K562 (cell line): ENCODE measurements around the gene ZNF23. TPM values are rescaled to one million over a fixed set of nuclear protein-coding genes. Genes with fewer than 3 reads are reported as not detected.

Experiments used
- ATAC-seq: fragments of 200-7000 bp; cut with Tn5 transposase; 3 replicates; pipeline ENCODE4 v1.9.1; 2020; ENCODE audit warnings: moderate library complexity
- BruUV-seq: library from RNA; stranded (reverse); fragments of 400-500 nt; replicated peaks from 2 replicates; lab custom pipeline; 2021; lab: Mats Ljungman, UMichigan
- CTCF ChIA-PET: fragments of 300-600 bp; formaldehyde crosslinking; extraction: SDS; loops from one replicate; lab custom pipeline; 2021; ENCODE audit warnings: low intra/inter-chr PET ratio; lab: Yijun Ruan, JAX
- POLR2A ChIA-PET: fragments of 300-600, 350-650 bp; sonication (Branson Sonifier 250); formaldehyde crosslinking; extraction: SDS; loops from one replicate; lab custom pipeline; 2021; ENCODE audit warnings: antibody characterized with exemption, inconsistent platforms; lab: Yijun Ruan, JAX
- DNase-seq, 4 experiments: peaks; one replicate each; pipeline versions ENCODE4 v3.0.0 to v3.0.0-alpha.2; 2011 to 2018; ENCODE audit warnings: low spot score in 3 of 4, mixed read lengths in 3 of 4; ENCODE audit errors: extremely low read depth in 1 of 4
- FAIRE-seq: peaks from 2 replicates; lab custom pipeline; 2011; peaks lifted over from hg19 to GRCh38; lab: Jason Lieb, UNC
- H2AFZ ChIP-seq: 2 replicates; pipeline ENCODE4 v1.6.0; 2011; ENCODE audit warnings: low read depth, low read length, control low read depth, inconsistent platforms
- H3K27ac ChIP-seq: fragments of 200-600 bp; 3 replicates; pipeline ENCODE4 v1.8.0; 2011; ENCODE audit warnings: low read depth, mild to moderate bottlenecking, control low read depth, inconsistent platforms, low read length, moderate library complexity, mixed read lengths; ENCODE audit errors: extremely low read depth
- H3K27me3 ChIP-seq, 2 experiments: fragments of 300-600 bp in 1 of 2; 2 replicates in 1 of 2; 3 replicates in 1 of 2; pipeline versions ENCODE4 v1.6.0 to v1.8.0; 2011; ENCODE audit warnings: inconsistent platforms in 2 of 2, low read length in 2 of 2, mild to moderate bottlenecking in 1 of 2, mixed read lengths in 1 of 2, moderate library complexity in 1 of 2; ENCODE audit not compliant: control insufficient read depth in 2 of 2, insufficient read depth in 2 of 2
- H3K36me3 ChIP-seq: fragments of 300-600 bp; 3 replicates; pipeline ENCODE4 v1.8.0; 2011; ENCODE audit warnings: mild to moderate bottlenecking, low read length, inconsistent platforms; ENCODE audit not compliant: control insufficient read depth, insufficient read depth
- H3K4me1 ChIP-seq, 2 experiments: fragments of 200-600 bp in 1 of 2; replicated peaks in 1 of 2; 2 replicates in 1 of 2; 3 replicates in 1 of 2; pipeline versions ENCODE4 v1.5.1 to v1.8.0; 2011; ENCODE audit warnings: inconsistent platforms in 2 of 2, low read length in 2 of 2, mild to moderate bottlenecking in 1 of 2, mixed read lengths in 1 of 2, moderate library complexity in 1 of 2; ENCODE audit not compliant: control insufficient read depth in 2 of 2, insufficient read depth in 2 of 2
- H3K4me2 ChIP-seq: 2 replicates; pipeline ENCODE4 v1.6.1; 2011; ENCODE audit warnings: low read length, control low read depth, inconsistent platforms, mixed read lengths; ENCODE audit not compliant: insufficient read depth
- H3K4me3 ChIP-seq: fragments of 200-600 bp; sonication (generic), shearing (Covaris generic); 2 replicates; pipeline ENCODE4 v1.5.1; 2016; ENCODE audit warnings: control low read depth, inconsistent platforms
- H3K79me2 ChIP-seq: fragments of 200-600 bp; 3 replicates; pipeline ENCODE4 v1.8.0; 2011; ENCODE audit warnings: low read length, inconsistent platforms; ENCODE audit not compliant: control insufficient read depth, insufficient read depth
- H3K9ac ChIP-seq, 2 experiments: 2 replicates each; pipeline versions ENCODE4 v1.6.0 to v1.6.1; 2011; ENCODE audit warnings: low read depth in 2 of 2, low read length in 2 of 2, control low read depth in 1 of 2, inconsistent platforms in 1 of 2, mild to moderate bottlenecking in 1 of 2, mixed read lengths in 1 of 2; ENCODE audit not compliant: insufficient read depth in 1 of 2
- H3K9me1 ChIP-seq: one replicate; pipeline ENCODE4 v1.6.0; 2011; ENCODE audit warnings: inconsistent platforms, mild to moderate bottlenecking, low read length, moderate library complexity; ENCODE audit not compliant: control insufficient read depth, insufficient read depth
- H3K9me3 ChIP-seq: replicated peaks from 2 replicates; pipeline ENCODE4 v1.5.1; 2011; ENCODE audit warnings: low read depth, low read length, inconsistent platforms; ENCODE audit not compliant: control insufficient read depth, insufficient read depth
- H4K20me1 ChIP-seq: replicated peaks from 2 replicates; pipeline ENCODE4 v1.6.1; 2011; ENCODE audit warnings: low read length, inconsistent platforms, mixed read lengths; ENCODE audit not compliant: control insufficient read depth, insufficient read depth
- EP400 ChIP-seq: fragments of 450-650 bp; IDR thresholded peaks from 2 replicates; pipeline ENCODE4 v1.6.1; 2017; ENCODE audit warnings: antibody characterized with exemption, mild to moderate bottlenecking, moderate library complexity
- FOXO4 ChIP-seq: fragments of 450-650 bp; formaldehyde crosslinking; IDR thresholded peaks from 2 replicates; pipeline ENCODE4 v1.4.0; 2020; ENCODE audit warnings: mild to moderate bottlenecking, moderate library complexity
- HMG20A ChIP-seq: fragments of 450-650 bp; formaldehyde crosslinking; conservative IDR thresholded peaks from 2 replicates; pipeline ENCODE4 v1.4.0; 2020; ENCODE audit warnings: mild to moderate bottlenecking, mixed read lengths
- NFATC3 ChIP-seq: fragments of 450-650 bp; IDR thresholded peaks from 2 replicates; pipeline ENCODE4 v1.6.1; 2017; ENCODE audit warnings: mild to moderate bottlenecking
- NR2C1 ChIP-seq, 2 experiments: fragments of 450-650 bp; IDR thresholded peaks; 2 replicates each; pipeline ENCODE4 v1.6.1; 2017; ENCODE audit warnings: mild to moderate bottlenecking in 2 of 2, antibody characterized with exemption in 1 of 2, inconsistent platforms in 1 of 2, missing compliant biosample characterization in 1 of 2, missing genetic modification characterization in 1 of 2
- ZNF75A ChIP-seq: fragments of 450-650 bp; formaldehyde crosslinking; IDR thresholded peaks from 2 replicates; pipeline ENCODE4 v1.4.0; 2020; ENCODE audit warnings: mild to moderate bottlenecking
- WGBS: fragments of 100-300 bp; shearing (Covaris generic); methylation state at CpG from one replicate; pipeline ENCODE4 v1.1.6; 2016; ENCODE audit warnings: low coverage, mixed read lengths; ENCODE audit not compliant: insufficient coverage; ENCODE audit errors: missing lambda C conversion rate; 5-methylcytosine and 5-hydroxymethylcytosine counted together
- in situ Hi-C: fragments of 300-500 bp; cut with MboI; formaldehyde crosslinking; loops from 4 replicates; pipeline ENCODE4 v1.15.0; 2018; ENCODE audit warnings: inconsistent platforms, mixed read lengths
- intact Hi-C: fragments of 100-400 bp; cut with micrococcal nuclease; formaldehyde crosslinking; loops from 2 replicates; pipeline ENCODE4 v1.14.2; 2022
- polyA plus RNA-seq, 8 experiments: library from polyadenylated mRNA; depleted of rRNA in 4 of 8; stranded (reverse) in 5 of 8; unstranded in 3 of 8; fragments of >200 nt; fragmentation: Nextera tagmentation in 2 of 8; fragmentation: Illumina TruSeq in 1 of 8; extraction: Ambion mirVana in 2 of 8; extraction: Trizol in 1 of 8; gene quantifications; 2 replicates each; pipeline versions ENCODE4 v1.2.1 to v1.2.3, GENCODE V29; 2011 to 2014; ENCODE audit warnings: inconsistent platforms in 1 of 8, missing spikeins in 1 of 8
- total RNA-seq, 7 experiments: library from RNA; depleted of rRNA in 6 of 7; stranded (reverse); fragments of >200 nt in 6 of 7; fragmentation: Illumina TruSeq in 2 of 7; extraction: Trizol in 2 of 7; gene quantifications; 2 replicates each; pipeline versions ENCODE4 v1.2.1 to v1.2.3, GENCODE V29; 2011 to 2021; ENCODE audit warnings: low replicate concordance in 1 of 7

Gene ZNF23
- total and polyA plus RNA-seq, 9 of the 15 experiments (the other 6 are each of a cell fraction or from before 2014, with no cell fraction given): 4.7 to 13.4 (median 11.2) TPM

DNA sequence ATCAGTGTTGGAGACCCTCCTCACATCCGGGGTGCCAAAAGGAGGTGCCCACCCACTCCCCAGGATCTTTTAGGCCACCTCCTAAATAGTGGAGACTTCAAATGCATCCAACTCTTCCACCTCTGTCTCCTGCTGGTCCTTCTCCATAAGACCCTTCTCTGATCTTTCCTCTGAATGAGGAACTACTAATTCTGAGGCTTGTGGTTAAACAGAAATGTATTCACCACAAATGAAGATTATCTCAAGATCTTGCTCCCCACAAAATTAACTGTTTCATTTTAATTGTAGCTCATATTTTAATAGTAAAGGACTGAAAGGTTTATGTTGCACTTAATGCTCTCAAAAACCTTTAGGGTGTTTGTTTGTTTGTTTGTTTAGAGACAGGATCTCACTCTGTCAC, 54.3 kb downstream of the ZNF23 start:
- ChIA-PET POLR2A (no interaction called here), CTCF (no interaction called here)
- TF ChIP-seq NR2C1 (IDR thresholded peaks at IDR 0.05) (no peak), NR2C1 (tag; IDR thresholded peaks at IDR 0.05) (no peak), FOXO4 (CRISPR knock-in tag) (no peak), ZNF75A (CRISPR knock-in tag) (no peak), NFATC3 (no peak), HMG20A (CRISPR knock-in tag) (no peak), EP400 (no peak)
- H3K79me2 ChIP-seq: no peaks in the 10 kb centered on the region
- H3K36me3 ChIP-seq: no peaks in the 10 kb centered on the region
- peaks cover 0 to 10% of the 10 kb centered on the region in 2 experiments; a peak in 3 of 5 replicates for H3K4me1 ChIP-seq
- H2AFZ ChIP-seq: no peak overlapping the region
- no peak overlapping the region for H3K27ac ChIP-seq
- intact Hi-C loops: no loop called here
- H3K4me3 ChIP-seq: no peak overlapping the region
- H3K9ac ChIP-seq: no peak overlapping the region
- in situ Hi-C loops: no loop called here
- FAIRE-seq: no peak
- 0 out of 2 replicates have a peak, but pooled peaks cover 12% of the 10 kb centered on the region for H4K20me1 ChIP-seq
- no peak for ATAC-seq
- H3K9me1 ChIP-seq: no peaks in the 10 kb centered on the region
- no TSS peak for BruUV-seq
- no peak overlapping the region for H3K4me2 ChIP-seq
- DNase-seq: no peak
- WGBS: 0% methylated on average over 1 of the region's 1 CpG
- no peaks in the 10 kb centered on the region; the same call in 1 of the 2 replicates for H3K9me3 ChIP-seq
- peaks cover 10 to 42% of the 10 kb centered on the region in 2 experiments for H3K27me3 ChIP-seq
